ENCODE results near the gene TMEM14C. TPM values are rescaled to one million over a fixed set of nuclear protein-coding genes. Genes with fewer than 3 reads are reported as not detected.

The TMEM14C gene
- total RNA-seq, 6 experiments from 2014 or later: 45.6 to 72.1 (median 54.0) TPM

- Histone ChIP-seq H3K36me3 (peaks cover 0 to 7% (median 0%) of the 10 kb centered on the region in 4 donors), H3K27me3 (no peaks in the 10 kb centered on the region), H3K27ac (peak overlapping the region; percentile 92 to 96 (median 92)), H3K4me1 (peaks cover 0 to 19% (median 9%) of the 10 kb centered on the region in 4 donors), H3K9me3 (no peaks in the 10 kb centered on the region), H3K4me3 (peak overlapping the region; percentile 77 to 89 (median 79))
- TF ChIP-seq POLR2A (IDR thresholded peaks at IDR 0.05): no peak
- no peak for TF ChIP-seq CTCF (IDR thresholded peaks at IDR 0.05)
- DNase-seq: no peak
- intact Hi-C loops (cut with DNase I): no loop called here
- no peak for ATAC-seq
- 1% methylated on average over 17 of the region's 17 CpGs for WGBS (ENCODE audit: insufficient coverage, low coverage, low lambda C conversion rate, missing lambda C conversion rate)
Observed at GRCh38 chr6:10695086-10695657, 27.7 kb upstream of the TMEM14C start.

GRCh38 chr6:10696655-10697054 lies 26.2 kb upstream of the TMEM14C start:
- H3K27me3 ChIP-seq: no peaks in the 10 kb centered on the region
- intact Hi-C loops (cut with DNase I): no loop called here
- H3K4me1 ChIP-seq: peaks cover 0 to 19% (median 9%) of the 10 kb centered on the region in 4 donors
- no peak overlapping the region for H3K27ac ChIP-seq
- no peaks in the 10 kb centered on the region for H3K9me3 ChIP-seq
- no peak for TF ChIP-seq CTCF (IDR thresholded peaks at IDR 0.05)
- no peak for TF ChIP-seq POLR2A (IDR thresholded peaks at IDR 0.05)
- WGBS (ENCODE audit: insufficient coverage, low coverage, low lambda C conversion rate, missing lambda C conversion rate): 94% methylated on average over 3 of the region's 4 CpGs
- no peak overlapping the region for H3K4me3 ChIP-seq
- ATAC-seq (no peak), DNase-seq (no peak)
- H3K36me3 ChIP-seq: peaks cover 0 to 7% (median 0%) of the 10 kb centered on the region in 4 donors

- TF ChIP-seq POLR2A (IDR thresholded peaks at IDR 0.05) (no peak), CTCF (IDR thresholded peaks at IDR 0.05) (no peak)
- no peaks in the 10 kb centered on the region for H3K4me1 ChIP-seq
- H3K4me3 ChIP-seq: no peak overlapping the region
- no peak overlapping the region for H3K27ac ChIP-seq
- no peaks in the 10 kb centered on the region for H3K9me3 ChIP-seq
- DNase-seq: no peak
- peaks cover 0 to 13% (median 2%) of the 10 kb centered on the region in 4 donors for H3K36me3 ChIP-seq
- H3K27me3 ChIP-seq: no peaks in the 10 kb centered on the region
- WGBS (ENCODE audit: insufficient coverage, low coverage, low lambda C conversion rate, missing lambda C conversion rate): 89% methylated on average over 8 of the region's 8 CpGs
- intact Hi-C loops (cut with DNase I): no loop called here
- no peak for ATAC-seq
Observed at GRCh38 chr6:10713962-10714361, 8.9 kb upstream of the TMEM14C start.

- Histone ChIP-seq H3K9me3 (no peaks in the 10 kb centered on the region), H3K27me3 (no peaks in the 10 kb centered on the region), H3K4me1 (peaks cover 0 to 13% (median 0%) of the 10 kb centered on the region in 4 donors), H3K36me3 (no peaks in the 10 kb centered on the region), H3K4me3 (peak overlapping the region; percentile 44 to 75 (median 47)), H3K27ac (no peak overlapping the region)
- DNase-seq (no peak), ATAC-seq (no peak)
- intact Hi-C loops (cut with DNase I): no loop called here
- TF ChIP-seq POLR2A (IDR thresholded peaks at IDR 0.05) (no peak), CTCF (IDR thresholded peaks at IDR 0.05) (no peak)
- 63% methylated on average over 5 of the region's 8 CpGs for WGBS (ENCODE audit: insufficient coverage, low coverage, low lambda C conversion rate, missing lambda C conversion rate)
Observed at GRCh38 chr6:10719296-10719963, 3.4 kb upstream of the TMEM14C start.

Measured in right lobe of liver (tissue), 6 donors.